ENCODE measurements around the gene EMP2. TPM values are rescaled to one million over a fixed set of nuclear protein-coding genes. Genes with fewer than 3 reads are reported as not detected.

Gene EMP2
- polyA plus RNA-seq, 3 donors: not detected

DNA sequence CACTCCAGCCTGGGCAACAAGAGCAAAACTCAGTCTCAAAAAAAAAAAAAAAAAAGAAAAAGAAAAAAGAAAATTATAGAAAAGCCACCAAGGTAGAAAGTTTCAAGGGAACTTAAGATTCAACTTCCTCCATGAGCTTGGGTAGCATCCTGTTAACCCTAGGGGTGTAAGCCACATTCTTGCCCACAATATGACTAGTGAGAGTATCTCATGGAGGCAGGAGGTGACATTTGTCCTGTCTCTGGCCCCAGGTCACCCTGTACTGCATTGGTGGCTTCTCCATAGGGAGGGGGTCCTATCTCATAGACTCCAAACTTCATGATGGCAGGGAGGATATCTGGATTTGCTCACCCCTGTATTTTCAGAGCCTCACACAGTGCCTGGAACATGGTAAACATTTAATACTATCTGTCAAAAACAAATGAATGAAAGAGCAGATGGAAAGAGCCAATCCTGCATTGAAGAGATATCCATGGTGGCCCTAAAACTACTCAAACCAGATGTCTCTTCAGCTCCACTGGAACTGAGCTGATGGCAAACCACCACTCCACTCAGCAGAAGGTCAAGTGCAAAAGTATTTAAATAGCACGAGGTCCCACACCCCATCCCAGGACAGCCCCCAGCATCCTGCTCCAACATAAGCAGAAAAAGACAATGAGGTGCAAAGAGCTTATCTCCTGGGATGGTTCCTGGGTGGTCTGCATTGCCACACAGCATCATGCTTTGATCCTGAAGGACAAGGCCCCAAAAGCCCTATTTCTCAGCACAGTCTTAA, 50.3 kb downstream of the EMP2 start:
- TF ChIP-seq, protein P1, sequence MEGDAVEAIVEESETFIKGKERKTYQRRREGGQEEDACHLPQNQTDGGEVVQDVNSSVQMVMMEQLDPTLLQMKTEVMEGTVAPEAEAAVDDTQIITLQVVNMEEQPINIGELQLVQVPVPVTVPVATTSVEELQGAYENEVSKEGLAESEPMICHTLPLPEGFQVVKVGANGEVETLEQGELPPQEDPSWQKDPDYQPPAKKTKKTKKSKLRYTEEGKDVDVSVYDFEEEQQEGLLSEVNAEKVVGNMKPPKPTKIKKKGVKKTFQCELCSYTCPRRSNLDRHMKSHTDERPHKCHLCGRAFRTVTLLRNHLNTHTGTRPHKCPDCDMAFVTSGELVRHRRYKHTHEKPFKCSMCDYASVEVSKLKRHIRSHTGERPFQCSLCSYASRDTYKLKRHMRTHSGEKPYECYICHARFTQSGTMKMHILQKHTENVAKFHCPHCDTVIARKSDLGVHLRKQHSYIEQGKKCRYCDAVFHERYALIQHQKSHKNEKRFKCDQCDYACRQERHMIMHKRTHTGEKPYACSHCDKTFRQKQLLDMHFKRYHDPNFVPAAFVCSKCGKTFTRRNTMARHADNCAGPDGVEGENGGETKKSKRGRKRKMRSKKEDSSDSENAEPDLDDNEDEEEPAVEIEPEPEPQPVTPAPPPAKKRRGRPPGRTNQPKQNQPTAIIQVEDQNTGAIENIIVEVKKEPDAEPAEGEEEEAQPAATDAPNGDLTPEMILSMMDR (IDR thresholded peaks at IDR 0.05): no peak
- Histone ChIP-seq H3K4me1 (ENCODE audit: control insufficient read depth in 1 of 2, insufficient read depth in 2 of 2, low read length in 2 of 2) (no peaks in the 10 kb centered on the region), H4K20me1 (ENCODE audit: insufficient read depth, low read length) (no peaks in the 10 kb centered on the region), H3K4me2 (replicated peaks; ENCODE audit: extremely low read depth, low read length, poor library complexity, severe bottlenecking) (no peak overlapping the region), H3K9me3 (replicated peaks in 1 of 2; ENCODE audit: control insufficient read depth in 1 of 2, insufficient read depth in 1 of 2, low read length in 2 of 2) (no peaks in the 10 kb centered on the region), H3K27me3 (ENCODE audit: control insufficient read depth in 2 of 2, insufficient read depth in 2 of 2, low read length in 2 of 2) (no peaks in the 10 kb centered on the region), H3K36me3 (replicated peaks in 1 of 2; ENCODE audit: control insufficient read depth in 1 of 2, insufficient read depth in 2 of 2, low read length in 2 of 2) (no peaks in the 10 kb centered on the region), H2AFZ (ENCODE audit: insufficient read depth, low read depth, low read length, poor library complexity, severe bottlenecking) (no peak overlapping the region), H3K9ac (ENCODE audit: insufficient read depth, low read length, poor library complexity, severe bottlenecking) (no peak overlapping the region), H3K4me3 (replicated peaks in 1 of 3; ENCODE audit: low read depth in 2 of 3, low read length in 3 of 3) (no peak overlapping the region), H3K79me2 (ENCODE audit: insufficient read depth, low read length) (no peaks in the 10 kb centered on the region), H3K27ac (ENCODE audit: low read depth in 1 of 2, low read length in 2 of 2) (no peak overlapping the region)
- H3K36me3 Mint-ChIP-seq: no peaks in the 10 kb centered on the region
- no peaks in the 10 kb centered on the region for H3K4me1 Mint-ChIP-seq
- no peak for DNase-seq
- 89% methylated on average over 1 of the region's 1 CpG for WGBS (ENCODE audit: insufficient coverage)
- H3K9me3 Mint-ChIP-seq: peaks cover 0 to 3% (median 0%) of the 10 kb centered on the region in 7 donors
- H3K27ac Mint-ChIP-seq: peak overlapping the region in 1 of 7 donors; percentile 38
- intact Hi-C loops (cut with micrococcal nuclease): loop anchor here in 1 of 2 donors (10.0 kb wide), 1 partner anchor 115 kb away; no protein-coding TSS in a partner anchor
- H3K4me3 Mint-ChIP-seq: no peak overlapping the region
- H3K27me3 Mint-ChIP-seq (ENCODE audit: low read depth in 3 of 3): peaks cover 0 to 2% (median 2%) of the 10 kb centered on the region in 3 donors

DNA sequence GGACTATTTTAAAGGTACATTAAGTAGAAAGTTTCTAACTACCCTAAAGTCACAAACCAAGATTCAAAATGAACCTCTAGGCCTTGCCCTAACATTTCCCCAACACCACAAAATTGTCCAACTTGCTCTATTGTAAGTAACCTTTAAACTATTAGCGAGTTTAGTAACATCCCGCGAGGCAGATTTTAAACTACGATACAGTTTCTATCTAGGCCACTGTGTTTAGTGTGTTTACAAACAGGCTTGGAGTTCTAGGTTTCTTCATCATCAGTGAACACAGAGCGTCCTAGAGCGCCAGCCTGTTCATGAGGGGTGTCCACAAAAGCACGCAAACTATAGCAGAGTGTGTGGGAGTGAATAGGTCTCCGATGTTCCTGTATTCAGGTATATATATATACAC, 51.8 kb downstream of the EMP2 start:
- no peaks in the 10 kb centered on the region for H3K4me1 ChIP-seq (ENCODE audit: control insufficient read depth in 1 of 2, insufficient read depth in 2 of 2, low read length in 2 of 2)
- no peak overlapping the region for H3K4me2 ChIP-seq (replicated peaks; ENCODE audit: extremely low read depth, low read length, poor library complexity, severe bottlenecking)
- peaks cover 0 to 3% (median 0%) of the 10 kb centered on the region in 7 donors for H3K9me3 Mint-ChIP-seq
- H3K27me3 Mint-ChIP-seq (ENCODE audit: low read depth in 3 of 3): peaks cover 0 to 2% (median 2%) of the 10 kb centered on the region in 3 donors
- no peak overlapping the region for H3K27ac ChIP-seq (ENCODE audit: low read depth in 1 of 2, low read length in 2 of 2)
- H3K27me3 ChIP-seq (ENCODE audit: control insufficient read depth in 2 of 2, insufficient read depth in 2 of 2, low read length in 2 of 2): no peaks in the 10 kb centered on the region
- H3K79me2 ChIP-seq (ENCODE audit: insufficient read depth, low read length): no peaks in the 10 kb centered on the region
- no peaks in the 10 kb centered on the region for H3K4me1 Mint-ChIP-seq
- no peaks in the 10 kb centered on the region for H3K36me3 ChIP-seq (replicated peaks in 1 of 2; ENCODE audit: control insufficient read depth in 1 of 2, insufficient read depth in 2 of 2, low read length in 2 of 2)
- 100% methylated on average over 1 of the region's 8 CpGs for WGBS (ENCODE audit: insufficient coverage)
- no peaks in the 10 kb centered on the region for H3K36me3 Mint-ChIP-seq
- no peak overlapping the region for H3K27ac Mint-ChIP-seq
- H3K4me3 Mint-ChIP-seq: no peak overlapping the region
- intact Hi-C loops (cut with micrococcal nuclease): loop anchor here in 1 of 2 donors (10.0 kb wide), 1 partner anchor 116 kb away; no protein-coding TSS in a partner anchor
- no peaks in the 10 kb centered on the region for H3K9me3 ChIP-seq (replicated peaks in 1 of 2; ENCODE audit: control insufficient read depth in 1 of 2, insufficient read depth in 1 of 2, low read length in 2 of 2)
- TF ChIP-seq, protein P1 (IDR thresholded peaks at IDR 0.05): no peak
- DNase-seq: no peak
- H2AFZ ChIP-seq (ENCODE audit: insufficient read depth, low read depth, low read length, poor library complexity, severe bottlenecking): no peak overlapping the region
- H3K9ac ChIP-seq (ENCODE audit: insufficient read depth, low read length, poor library complexity, severe bottlenecking): no peak overlapping the region
- no peaks in the 10 kb centered on the region for H4K20me1 ChIP-seq (ENCODE audit: insufficient read depth, low read length)
- H3K4me3 ChIP-seq (replicated peaks in 1 of 3; ENCODE audit: low read depth in 2 of 3, low read length in 3 of 3): no peak overlapping the region
